HEK293 (cell line): ENCODE measurements around the gene RPRD1A.

Experiments
- CTCF ChIA-PET: fragments of 350-600 bp; formaldehyde crosslinking; extraction: SDS; loops from one replicate; lab custom pipeline; 2021; ENCODE audit warnings: antibody characterized with exemption; lab: Yijun Ruan, JAX
- POLR2A ChIA-PET: fragments of 300-600 bp; formaldehyde crosslinking; extraction: SDS; loops from one replicate; lab custom pipeline; 2020; ENCODE audit warnings: antibody characterized with exemption, inconsistent platforms; lab: Yijun Ruan, JAX
- H3K27ac ChIP-seq: fragments of 200-500 bp; sonication (Bioruptor generic); 2 replicates; pipeline ENCODE4 v1.5.1; 2014; ENCODE audit warnings: low read depth, low read length, control low read depth, inconsistent platforms; ENCODE audit errors: extremely low read depth
- H3K36me3 ChIP-seq, 2 experiments: fragments of 200-500 bp in 1 of 2; sonication (Bioruptor generic) in 1 of 2; 1 replicate in 1 of 2; 2 replicates in 1 of 2; pipeline ENCODE4 v1.5.1; 2014 to 2017; ENCODE audit warnings: inconsistent platforms in 2 of 2, low read length in 2 of 2; ENCODE audit not compliant: control insufficient read depth in 2 of 2, insufficient read depth in 1 of 2
- H3K4me1 ChIP-seq: fragments of 200-500 bp; sonication (Bioruptor generic); 2 replicates; pipeline ENCODE4 v1.5.1; 2014; ENCODE audit warnings: mild to moderate bottlenecking, low read length, inconsistent platforms; ENCODE audit not compliant: control insufficient read depth, insufficient read depth
- H3K4me3 ChIP-seq: 2 replicates; pipeline ENCODE4 v1.5.1; 2011; ENCODE audit warnings: low read depth, mild to moderate bottlenecking, control low read depth, low read length, moderate library complexity
- H3K9me3 ChIP-seq: fragments of 200-500 bp; sonication (Bioruptor generic); 2 replicates; pipeline ENCODE4 v1.5.1; 2014; ENCODE audit warnings: low read depth, low read length, inconsistent platforms; ENCODE audit not compliant: control insufficient read depth, insufficient read depth
- EGR2 ChIP-seq: fragments of 450-650 bp; formaldehyde crosslinking; IDR thresholded peaks from 2 replicates; pipeline ENCODE4 v1.5.1; 2016; ENCODE audit warnings: low read depth, missing biosample characterization, missing genetic modification characterization
- GLIS2 ChIP-seq: fragments of 450-650 bp; formaldehyde crosslinking; IDR thresholded peaks from 2 replicates; pipeline ENCODE4 v1.5.1; 2016; ENCODE audit warnings: missing biosample characterization, missing genetic modification characterization
- PRDM4 ChIP-seq: fragments of 450-650 bp; formaldehyde crosslinking; IDR thresholded peaks from 2 replicates; pipeline ENCODE4 v1.5.1; 2017; ENCODE audit warnings: missing biosample characterization, missing genetic modification characterization
- SALL2 ChIP-seq: fragments of 450-650 bp; formaldehyde crosslinking; IDR thresholded peaks from 2 replicates; pipeline ENCODE4 v1.5.0; 2017; ENCODE audit warnings: missing biosample characterization, mild to moderate bottlenecking, missing genetic modification characterization, borderline replicate concordance
- WT1 ChIP-seq: fragments of 450-650 bp; formaldehyde crosslinking; IDR thresholded peaks from 2 replicates; pipeline ENCODE4 v1.5.1; 2016; ENCODE audit warnings: missing biosample characterization, missing genetic modification characterization
- ZBTB10 ChIP-seq: fragments of 450-650 bp; formaldehyde crosslinking; IDR thresholded peaks from 2 replicates; pipeline ENCODE4 v1.5.1; 2016; ENCODE audit warnings: missing biosample characterization, missing genetic modification characterization
- ZNF10 ChIP-seq: fragments of 450-650 bp; formaldehyde crosslinking; IDR thresholded peaks from 2 replicates; pipeline ENCODE4 v1.5.1; 2017; ENCODE audit warnings: missing biosample characterization, missing genetic modification characterization
- ZNF133 ChIP-seq: fragments of 450-650 bp; formaldehyde crosslinking; IDR thresholded peaks from 2 replicates; pipeline ENCODE4 v1.5.1; 2016; ENCODE audit warnings: missing biosample characterization, missing genetic modification characterization
- ZNF146 ChIP-seq: fragments of 450-650 bp; formaldehyde crosslinking; IDR thresholded peaks from 2 replicates; pipeline ENCODE4 v1.5.1; 2016; ENCODE audit warnings: missing biosample characterization, missing genetic modification characterization
- ZNF155 ChIP-seq: fragments of 450-650 bp; formaldehyde crosslinking; IDR thresholded peaks from 2 replicates; pipeline ENCODE4 v1.5.1; 2016; ENCODE audit warnings: missing biosample characterization, missing genetic modification characterization
- ZNF157 ChIP-seq: fragments of 450-650 bp; formaldehyde crosslinking; IDR thresholded peaks from 2 replicates; pipeline ENCODE4 v1.5.1; 2016; ENCODE audit warnings: missing biosample characterization, missing genetic modification characterization
- ZNF202 ChIP-seq: fragments of 450-650 bp; formaldehyde crosslinking; IDR thresholded peaks from 2 replicates; pipeline ENCODE4 v1.5.1; 2016; ENCODE audit warnings: missing biosample characterization, missing genetic modification characterization, borderline replicate concordance
- ZNF221 ChIP-seq: fragments of 450-650 bp; formaldehyde crosslinking; IDR thresholded peaks from 2 replicates; pipeline ENCODE4 v1.5.1; 2017; ENCODE audit warnings: missing biosample characterization, missing genetic modification characterization, borderline replicate concordance
- ZNF274 ChIP-seq, 2 experiments: fragments of 200-500 bp in 1 of 2; fragments of 450-650 bp in 1 of 2; sonication (Bioruptor generic) in 1 of 2; formaldehyde crosslinking in 1 of 2; IDR thresholded peaks; 2 replicates each; pipeline versions ENCODE4 v1.5.1 to v1.6.1; 2014 to 2016; ENCODE audit warnings: borderline replicate concordance in 1 of 2, inconsistent platforms in 1 of 2, low read length in 1 of 2, missing biosample characterization in 1 of 2, missing genetic modification characterization in 1 of 2
- ZNF354C ChIP-seq: fragments of 450-650 bp; formaldehyde crosslinking; IDR thresholded peaks from 2 replicates; pipeline ENCODE4 v1.5.1; 2016; ENCODE audit warnings: missing biosample characterization, missing genetic modification characterization, low read depth, borderline replicate concordance
- ZNF394 ChIP-seq: fragments of 450-650 bp; formaldehyde crosslinking; IDR thresholded peaks from 2 replicates; pipeline ENCODE4 v1.5.1; 2016; ENCODE audit warnings: missing biosample characterization, missing genetic modification characterization, mild to moderate bottlenecking, moderate library complexity, borderline replicate concordance
- ZNF580 ChIP-seq: fragments of 450-650 bp; formaldehyde crosslinking; IDR thresholded peaks from 2 replicates; pipeline ENCODE4 v1.5.1; 2016; ENCODE audit warnings: missing biosample characterization, missing genetic modification characterization
- ZNF639 ChIP-seq: fragments of 450-650 bp; formaldehyde crosslinking; IDR thresholded peaks from 2 replicates; pipeline ENCODE4 v1.5.1; 2016; ENCODE audit warnings: missing biosample characterization, missing genetic modification characterization
- ZNF677 ChIP-seq: fragments of 450-650 bp; IDR thresholded peaks from 2 replicates; pipeline ENCODE4 v1.5.0; 2018; ENCODE audit warnings: missing biosample characterization, mild to moderate bottlenecking, missing genetic modification characterization, moderate library complexity
- ZNF747 ChIP-seq: fragments of 450-650 bp; formaldehyde crosslinking; IDR thresholded peaks from 2 replicates; pipeline ENCODE4 v1.5.1; 2016; ENCODE audit warnings: missing biosample characterization, missing genetic modification characterization
- ZNF843 ChIP-seq: fragments of 450-650 bp; formaldehyde crosslinking; IDR thresholded peaks from 2 replicates; pipeline ENCODE4 v1.5.1; 2016; ENCODE audit warnings: missing biosample characterization, missing genetic modification characterization
- ZSCAN18 ChIP-seq: fragments of 450-650 bp; formaldehyde crosslinking; IDR thresholded peaks from 2 replicates; pipeline ENCODE4 v1.5.1; 2016; ENCODE audit warnings: missing biosample characterization, missing genetic modification characterization
- ZXDB ChIP-seq: fragments of 450-650 bp; formaldehyde crosslinking; IDR thresholded peaks from 2 replicates; pipeline ENCODE4 v1.5.1; 2016; ENCODE audit warnings: missing biosample characterization, missing genetic modification characterization

The RPRD1A gene

GRCh38 chr18:36006997-36007396 lies 60.4 kb downstream of the RPRD1A start:
- CTCF ChIA-PET = interaction anchor here (0.6 kb wide), 1 partner anchor 856 kb away, joined by 4 read pairs; no protein-coding TSS in a partner anchor
- no peak for TF ChIP-seq ZNF133 (tag by site-specific recombination)
- TF ChIP-seq ZNF202 (tag by site-specific recombination) = no peak
- TF ChIP-seq SALL2 (tag by site-specific recombination) = no peak
- no peak for TF ChIP-seq ZNF677 (tag by site-specific recombination)
- TF ChIP-seq ZNF639 = no peak
- TF ChIP-seq ZNF394 (tag by site-specific recombination) = no peak
- TF ChIP-seq ZNF221 = no peak
- TF ChIP-seq ZNF747 (tag by site-specific recombination) = no peak
- TF ChIP-seq EGR2 (tag by site-specific recombination) = no peak
- no peak for TF ChIP-seq ZNF10 (tag by site-specific recombination)
- TF ChIP-seq ZBTB10 (tag by site-specific recombination) = no peak
- TF ChIP-seq ZXDB (tag by site-specific recombination) = no peak
- TF ChIP-seq ZSCAN18 (tag by site-specific recombination) = no peak
- no peak for TF ChIP-seq ZNF155 (tag by site-specific recombination)
- TF ChIP-seq ZNF843 = no peak
- TF ChIP-seq ZNF354C (tag by site-specific recombination) = no peak
- TF ChIP-seq ZNF580 (tag by site-specific recombination) = no peak
- TF ChIP-seq WT1 (tag by site-specific recombination) = no peak
- TF ChIP-seq, all 188 proteins: peak for 0
- POLR2A ChIA-PET = interaction anchor here (1.1 kb wide), 1 partner anchor 16 kb away, joined by 3 read pairs; no protein-coding TSS in a partner anchor
- no peaks in the 10 kb centered on the region for H3K36me3 ChIP-seq
- no peak overlapping the region for H3K4me3 ChIP-seq
- H3K4me1 ChIP-seq = no peaks in the 10 kb centered on the region
- H3K9me3 ChIP-seq = no peaks in the 10 kb centered on the region
- H3K27ac ChIP-seq = no peak overlapping the region

GRCh38 chr18:35999925-36000324 lies 67.4 kb downstream of the RPRD1A start:
- Histone ChIP-seq H3K27ac (no peak overlapping the region), H3K9me3 (no peaks in the 10 kb centered on the region), H3K4me1 (no peaks in the 10 kb centered on the region), H3K4me3 (no peak overlapping the region), H3K36me3 (no peaks in the 10 kb centered on the region)
- POLR2A ChIA-PET = no interaction called here
- CTCF ChIA-PET = interaction anchor here (1.0 kb wide), 1 partner anchor 18 kb away, joined by 3 read pairs; no protein-coding TSS in a partner anchor
- TF ChIP-seq ZNF146 (tag by site-specific recombination) (no peak), ZNF157 (tag by site-specific recombination) (no peak), PRDM4 (no peak), ZSCAN18 (tag by site-specific recombination) (no peak), GLIS2 (tag by site-specific recombination) (no peak), ZNF221 (no peak), ZNF155 (tag by site-specific recombination) (no peak), ZNF274 (IDR thresholded peaks at IDR 0.05; ENCODE audit: low read length) (no peak), ZNF274 (tag by site-specific recombination; IDR thresholded peaks at IDR 0.05; ENCODE audit: borderline replicate concordance) (no peak)
